H9 (cell line): ENCODE data around the gene FRRS1. TPM values are rescaled to one million over a fixed set of nuclear protein-coding genes. Genes with fewer than 3 reads are reported as not detected.

Experiments used
- DNase-seq: peaks from one replicate; pipeline ENCODE4 v3.0.0-alpha.2; 2017
- H2AFZ ChIP-seq: one replicate; pipeline ENCODE4 v1.6.1; 2013; ENCODE audit warnings: mild to moderate bottlenecking, low read length, control low read depth, moderate library complexity
- H2AK5ac ChIP-seq: 2 replicates; pipeline ENCODE4 v1.6.1; 2013; ENCODE audit warnings: low read length, control low read depth, mixed read lengths; ENCODE audit not compliant: insufficient read length
- H2BK120ac ChIP-seq: one replicate; pipeline ENCODE4 v1.6.1; 2013; ENCODE audit warnings: low read depth, mild to moderate bottlenecking, low read length, control low read depth, inconsistent platforms; ENCODE audit not compliant: poor library complexity, severe bottlenecking
- H2BK12ac ChIP-seq: 2 replicates; pipeline ENCODE4 v1.6.1; 2013; ENCODE audit warnings: low read length, control low read depth, mixed read lengths, low read depth; ENCODE audit not compliant: insufficient read length
- H2BK15ac ChIP-seq: 2 replicates; pipeline ENCODE4 v1.6.1; 2013; ENCODE audit warnings: low read depth, low read length, control low read depth
- H2BK20ac ChIP-seq: one replicate; pipeline ENCODE4 v1.6.1; 2013; ENCODE audit warnings: low read depth, mild to moderate bottlenecking, low read length, control low read depth, inconsistent platforms; ENCODE audit not compliant: poor library complexity, severe bottlenecking
- H2BK5ac ChIP-seq: 2 replicates; pipeline ENCODE4 v1.6.1; 2013; ENCODE audit warnings: low read length, control low read depth, mixed read lengths; ENCODE audit not compliant: insufficient read length
- H3K14ac ChIP-seq: 2 replicates; pipeline ENCODE4 v1.6.1; 2013; ENCODE audit warnings: low read length, control low read depth; ENCODE audit not compliant: insufficient read depth
- H3K18ac ChIP-seq: 2 replicates; pipeline ENCODE4 v1.6.1; 2013; ENCODE audit warnings: low read depth, mild to moderate bottlenecking, mixed read lengths, low read length, control low read depth; ENCODE audit not compliant: insufficient read length
- H3K23ac ChIP-seq: 2 replicates; pipeline ENCODE4 v1.6.1; 2013; ENCODE audit warnings: low read length, control low read depth, mixed read lengths, low read depth; ENCODE audit not compliant: insufficient read length
- H3K23me2 ChIP-seq: 2 replicates; pipeline ENCODE4 v1.6.1; 2013; ENCODE audit warnings: low read depth, mild to moderate bottlenecking, mixed read lengths, low read length, control low read depth; ENCODE audit not compliant: insufficient read length, poor library complexity, severe bottlenecking
- H3K27ac ChIP-seq: 2 replicates; pipeline ENCODE4 v1.5.1; 2013; ENCODE audit warnings: low read length, control low read depth, mixed read lengths, low read depth; ENCODE audit not compliant: insufficient read length
- H3K27me3 ChIP-seq: 2 replicates; pipeline ENCODE4 v1.6.1; 2013; ENCODE audit warnings: low read length, control low read depth, inconsistent platforms; ENCODE audit not compliant: insufficient read depth
- H3K4ac ChIP-seq: 2 replicates; pipeline ENCODE4 v1.6.1; 2013; ENCODE audit warnings: low read depth, mild to moderate bottlenecking, control low read depth, inconsistent platforms, low read length, moderate library complexity
- H3K4me1 ChIP-seq: 2 replicates; pipeline ENCODE4 v1.6.1; 2013; ENCODE audit warnings: low read length, control low read depth, inconsistent platforms; ENCODE audit not compliant: insufficient read depth
- H3K4me2 ChIP-seq: 2 replicates; pipeline ENCODE4 v1.6.1; 2013; ENCODE audit warnings: low read length, control low read depth, mixed read lengths; ENCODE audit not compliant: insufficient read length, insufficient read depth
- H3K56ac ChIP-seq: 2 replicates; pipeline ENCODE4 v1.6.1; 2013; ENCODE audit warnings: low read depth, mild to moderate bottlenecking, mixed read lengths, low read length, control low read depth; ENCODE audit not compliant: insufficient read length
- H3K79me1 ChIP-seq: 2 replicates; pipeline ENCODE4 v1.6.1; 2013; ENCODE audit warnings: low read depth, mild to moderate bottlenecking, moderate library complexity, low read length, control low read depth, inconsistent platforms; ENCODE audit not compliant: insufficient read depth, poor library complexity, severe bottlenecking
- H3K79me2 ChIP-seq: 2 replicates; pipeline ENCODE4 v1.6.1; 2013; ENCODE audit warnings: low read length, control low read depth, inconsistent platforms; ENCODE audit not compliant: insufficient read depth
- H3K9ac ChIP-seq: 2 replicates; pipeline ENCODE4 v1.6.1; 2013; ENCODE audit warnings: low read length, control low read depth, mixed read lengths; ENCODE audit not compliant: insufficient read length; ENCODE audit errors: extremely low read depth
- H3K9me3 ChIP-seq: one replicate; pipeline ENCODE4 v1.6.1; 2013; ENCODE audit warnings: low read depth, low read length, inconsistent platforms; ENCODE audit not compliant: control insufficient read depth
- H3T11ph ChIP-seq: one replicate; pipeline ENCODE4 v1.6.1; 2013; ENCODE audit warnings: mild to moderate bottlenecking, low read length, control low read depth, inconsistent platforms
- H4K20me1 ChIP-seq: one replicate; pipeline ENCODE4 v1.6.1; 2013; ENCODE audit not compliant: control insufficient read depth, insufficient read length, insufficient read depth
- H4K5ac ChIP-seq: 2 replicates; pipeline ENCODE4 v1.6.1; 2013; ENCODE audit warnings: low read depth, mild to moderate bottlenecking, mixed read lengths, low read length, control low read depth; ENCODE audit not compliant: insufficient read length
- H4K8ac ChIP-seq: replicated peaks from 2 replicates; pipeline ENCODE4 v1.6.1; 2013; ENCODE audit warnings: low read length, control low read depth, mixed read lengths, low read depth; ENCODE audit not compliant: insufficient read length
- H4K91ac ChIP-seq: 2 replicates; pipeline ENCODE4 v1.6.1; 2013; ENCODE audit warnings: low read depth, mild to moderate bottlenecking, moderate library complexity, mixed read lengths, low read length, control low read depth; ENCODE audit not compliant: insufficient read length
- H3K27ac Mint-ChIP-seq, 3 experiments: 2 replicates in 2 of 3; 3 replicates in 1 of 3; pipeline ENCODE4 v1.8.0; 2020 to 2021; ENCODE audit warnings: mixed read lengths in 3 of 3, mild to moderate bottlenecking in 1 of 3, moderate library complexity in 1 of 3
- H3K27me3 Mint-ChIP-seq: 2 replicates; pipeline ENCODE4 v1.8.0; 2021; ENCODE audit warnings: low read depth, mild to moderate bottlenecking, moderate library complexity, mixed read lengths
- H3K36me3 Mint-ChIP-seq, 3 experiments: 2 replicates in 2 of 3; 3 replicates in 1 of 3; pipeline ENCODE4 v1.8.0; 2020 to 2021; ENCODE audit warnings: low read depth in 3 of 3, mixed read lengths in 3 of 3; ENCODE audit not compliant: insufficient read depth in 1 of 3
- H3K4me1 Mint-ChIP-seq, 2 experiments: 2 replicates each; pipeline ENCODE4 v1.8.0; 2020; ENCODE audit warnings: mixed read lengths in 2 of 2
- H3K4me3 Mint-ChIP-seq, 2 experiments: 2 replicates in 1 of 2; 3 replicates in 1 of 2; pipeline ENCODE4 v1.8.0; 2020 to 2021; ENCODE audit warnings: mild to moderate bottlenecking in 2 of 2, mixed read lengths in 2 of 2, moderate library complexity in 1 of 2
- H3K9me3 Mint-ChIP-seq, 2 experiments: 2 replicates in 1 of 2; 3 replicates in 1 of 2; pipeline ENCODE4 v1.8.0; 2020; ENCODE audit warnings: mild to moderate bottlenecking in 2 of 2, mixed read lengths in 2 of 2, moderate library complexity in 1 of 2
- CTCF ChIP-seq: fragments of 200-600 bp; sonication (generic); conservative IDR thresholded peaks from 3 replicates; pipeline ENCODE4 v1.8.0; 2021; ENCODE audit warnings: antibody characterized with exemption, mild to moderate bottlenecking
- WGBS: extraction: QIAGEN DNeasy Blood & Tissue Kit; methylation state at CpG from one replicate; pipeline ENCODE4 v1.1.7; 2013; ENCODE audit warnings: missing lambda C conversion rate, low lambda C conversion rate, mixed read lengths; ENCODE audit not compliant: insufficient read length; ENCODE audit errors: extremely low coverage; 5-methylcytosine and 5-hydroxymethylcytosine counted together
- total RNA-seq: library from RNA; stranded (reverse); gene quantifications from 2 replicates; pipeline ENCODE4 v1.2.1, GENCODE V29; 2021

Gene FRRS1
- total RNA-seq, 1 experiment from 2014 or later, result 5.6 TPM

GRCh38 chr1:99755664-99756063 lies 10.8 kb downstream of the FRRS1 start:
- no peaks in the 10 kb centered on the region for H3K23me2 ChIP-seq

More at GRCh38 chr1:99755664-99756063, 10.8 kb downstream of the FRRS1 start:
- no peak overlapping the region for H3K4me3 Mint-ChIP-seq
- Histone ChIP-seq H3K9ac (no peak overlapping the region), H2BK12ac (no peak overlapping the region), H3K18ac (no peak overlapping the region), H3K27ac (no peak overlapping the region), H3K79me1 (no peaks in the 10 kb centered on the region), H3T11ph (no peak overlapping the region), H3K27me3 (no peaks in the 10 kb centered on the region), H3K4me2 (no peak overlapping the region), H2AK5ac (no peak overlapping the region), H3K56ac (no peak overlapping the region), H4K5ac (no peak overlapping the region), H3K79me2 (no peaks in the 10 kb centered on the region), H3K14ac (no peak overlapping the region), H2BK20ac (no peak overlapping the region), H4K8ac (no peak overlapping the region), H3K4ac (no peak overlapping the region), H2BK120ac (no peak overlapping the region), H3K23ac (no peak overlapping the region), H3K9me3 (peaks cover 6% of the 10 kb centered on the region), H3K4me1 (peaks cover 3% of the 10 kb centered on the region; the same call in 1 of the 2 replicates), H4K20me1 (no peaks in the 10 kb centered on the region), H4K91ac (no peak overlapping the region), H2BK15ac (no peak overlapping the region), H2AFZ (no peak overlapping the region), H2BK5ac (no peak overlapping the region)
- H3K27ac Mint-ChIP-seq, result no peak overlapping the region; a peak in 1 of 7 replicates
- no CpG with 5 or more reads among the region's 2 CpGs for WGBS
- H3K4me1 Mint-ChIP-seq, result peaks cover 14 to 27% of the 10 kb centered on the region in 2 experiments
- DNase-seq, result no peak
- TF ChIP-seq CTCF, result no peak
- H3K9me3 Mint-ChIP-seq, result peaks cover 7 to 12% of the 10 kb centered on the region in 2 experiments; a peak in 4 of 5 replicates
- H3K27me3 Mint-ChIP-seq, result no peaks in the 10 kb centered on the region
- peaks cover 0 to 20% (median 7%) of the 10 kb centered on the region in 3 experiments; a peak in 5 of 7 replicates for H3K36me3 Mint-ChIP-seq
